ENCODE data around the gene TBL2.

DNA sequence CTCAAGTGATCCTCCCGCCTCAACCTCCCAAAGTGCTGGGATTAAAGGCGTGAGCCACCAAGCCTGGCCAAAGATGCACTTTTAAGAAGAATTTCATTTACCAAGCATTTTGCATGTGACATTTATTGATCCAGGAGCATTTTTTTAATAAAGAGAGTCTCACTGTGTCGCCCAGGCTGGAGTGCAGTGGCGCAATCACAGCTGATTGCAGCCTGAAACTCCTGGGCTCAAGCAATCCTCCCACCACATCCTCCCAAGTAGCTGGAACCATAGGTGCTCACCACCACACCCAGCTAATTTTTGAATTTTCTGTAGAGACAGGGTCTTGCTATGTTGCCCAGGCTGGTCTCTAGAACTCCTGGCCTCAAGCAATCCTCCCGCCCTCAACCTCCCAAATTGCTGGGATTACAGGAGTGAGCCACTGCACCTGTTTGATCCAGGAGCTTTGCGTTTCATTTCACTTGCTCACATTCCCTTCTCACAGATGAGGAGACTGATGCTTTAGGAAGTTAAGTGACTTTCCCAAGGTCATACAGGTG is 4.4 kb upstream of the TBL2 start:
- TF ChIP-seq EZH2phosphoT487 (IDR thresholded peaks at IDR 0.05; ENCODE audit: insufficient read depth, low read depth), result no peak
- TF ChIP-seq EZH2 (IDR thresholded peaks at IDR 0.05; ENCODE audit: insufficient read depth, poor library complexity, severe bottlenecking), result no peak
